HG03575 (cell line): Measurements from ENCODE around the gene ZNF429.
"Not testable (repeated sequence)": the region's sequence is repeated elsewhere in the genome, so short reads cannot be mapped to it uniquely, and the experiment has no call there.

Experiments used
- ATAC-seq: cut with Tn5 transposase; IDR thresholded peaks from one replicate; pipeline ENCODE4 v1.9.1; 2021; ENCODE audit not compliant: unreplicated experiment, insufficient number of reproducible peaks, low FRiP score; ENCODE audit errors: extremely low read depth

ZNF429 gene

DNA sequence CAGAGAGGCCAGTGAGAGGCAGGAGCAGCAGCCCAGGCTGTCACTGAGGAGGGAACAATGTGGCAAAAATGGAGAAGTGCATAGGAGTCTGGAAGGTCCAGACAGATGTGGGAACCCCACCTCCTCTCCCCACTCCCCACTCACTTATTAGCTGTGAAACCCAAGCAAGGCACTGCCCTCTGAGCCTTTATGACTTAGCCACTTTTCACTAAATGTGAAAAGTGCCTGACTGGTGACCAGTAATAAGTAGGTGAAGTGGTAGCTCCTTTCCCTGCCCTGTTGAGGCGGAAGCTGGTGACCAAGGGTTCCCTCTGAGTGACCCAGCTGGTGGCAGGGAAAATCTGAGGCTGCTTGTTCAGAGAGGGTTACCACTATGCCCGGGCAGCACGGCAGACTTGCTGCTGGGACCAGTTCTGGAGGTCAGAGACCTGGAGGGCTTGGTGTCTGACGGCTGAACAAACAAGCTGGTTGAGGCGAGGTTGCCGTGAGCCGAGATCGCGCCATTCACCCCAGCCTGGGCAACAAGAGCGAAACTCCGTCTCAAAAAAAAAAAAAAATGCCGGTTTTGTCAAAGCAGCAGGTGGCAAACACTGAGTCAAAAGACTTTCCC is 80.0 kb downstream of the ZNF429 start:
- ATAC-seq: no peak

DNA sequence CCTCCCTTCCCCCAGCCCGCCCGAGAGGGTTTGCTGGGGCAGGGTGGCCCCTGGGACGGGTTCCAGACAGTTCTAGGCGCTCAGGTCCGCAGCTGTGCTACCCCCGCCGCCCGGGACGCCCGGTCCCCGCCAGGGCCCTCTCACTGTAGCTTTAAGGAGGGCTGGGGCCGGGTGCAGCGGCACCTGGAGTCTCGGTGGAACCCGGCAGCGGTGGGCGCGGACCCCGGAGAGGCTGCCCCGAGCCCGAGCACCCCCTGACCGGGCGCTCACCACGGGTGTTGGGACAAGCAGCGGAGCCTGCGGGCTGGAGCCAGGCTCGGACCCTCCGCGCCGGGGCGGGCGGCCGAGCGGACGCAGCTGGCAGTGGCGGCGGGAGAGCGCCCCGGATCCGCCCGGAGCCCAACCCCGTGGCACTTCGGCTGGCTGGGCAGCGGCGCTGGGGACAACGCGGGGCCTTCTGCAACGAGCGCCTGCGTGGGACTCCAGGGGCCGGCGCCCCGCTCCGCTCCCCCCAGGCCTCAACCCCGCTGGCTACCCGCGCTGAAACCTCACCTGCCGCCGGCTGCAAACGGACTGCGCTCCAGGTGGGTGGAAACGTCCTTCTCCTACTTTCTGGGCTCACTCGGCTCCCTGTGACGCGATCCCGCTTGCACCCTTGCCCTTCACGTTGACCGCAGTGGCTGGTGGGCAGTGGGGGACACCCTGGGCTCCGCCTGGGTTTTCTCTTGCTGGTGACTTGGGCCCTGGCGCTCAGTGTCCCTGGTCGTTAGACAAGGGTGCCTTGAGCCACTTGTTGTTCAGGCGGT is 81.1 kb downstream of the ZNF429 start:
- no peak for ATAC-seq

DNA sequence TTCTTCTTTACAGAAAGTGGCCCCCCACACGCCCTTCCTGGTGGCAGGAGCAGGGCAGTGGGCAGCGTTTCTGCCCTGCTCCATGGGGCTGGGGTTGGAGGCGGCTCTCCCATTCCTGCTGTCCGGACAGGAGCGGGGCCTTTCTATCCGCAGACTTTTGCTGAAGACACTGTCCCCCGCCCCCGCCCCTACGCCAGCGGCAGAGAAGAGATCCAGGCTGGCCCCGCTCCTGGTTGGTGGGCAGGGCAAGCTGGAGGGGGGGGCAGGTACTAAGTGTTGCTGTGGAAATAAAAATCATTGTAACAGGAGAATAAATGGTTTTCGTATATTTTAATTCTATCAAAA is 81.7 kb downstream of the ZNF429 start:
- no peak for ATAC-seq

DNA sequence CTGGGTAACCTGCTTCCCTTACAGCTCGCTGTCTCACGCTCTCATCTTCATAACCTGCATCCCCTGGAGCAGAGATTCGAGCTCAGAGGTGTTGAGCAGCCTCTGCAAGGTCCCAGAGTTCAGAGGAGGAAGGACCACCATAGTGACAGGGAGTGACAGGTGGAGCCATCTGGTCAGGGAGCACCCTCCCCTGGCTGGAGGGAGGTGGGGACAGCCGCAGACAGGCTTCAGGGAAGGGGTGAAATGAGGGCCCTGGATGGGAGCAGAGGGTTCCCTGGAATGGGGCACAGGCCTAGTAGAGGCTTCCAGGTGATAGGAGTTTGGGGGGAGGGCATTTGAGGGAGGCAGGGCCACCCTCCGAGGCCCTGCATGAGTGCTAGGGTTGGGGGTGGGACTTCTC is 82.1 kb downstream of the ZNF429 start:
- no peak for ATAC-seq

DNA sequence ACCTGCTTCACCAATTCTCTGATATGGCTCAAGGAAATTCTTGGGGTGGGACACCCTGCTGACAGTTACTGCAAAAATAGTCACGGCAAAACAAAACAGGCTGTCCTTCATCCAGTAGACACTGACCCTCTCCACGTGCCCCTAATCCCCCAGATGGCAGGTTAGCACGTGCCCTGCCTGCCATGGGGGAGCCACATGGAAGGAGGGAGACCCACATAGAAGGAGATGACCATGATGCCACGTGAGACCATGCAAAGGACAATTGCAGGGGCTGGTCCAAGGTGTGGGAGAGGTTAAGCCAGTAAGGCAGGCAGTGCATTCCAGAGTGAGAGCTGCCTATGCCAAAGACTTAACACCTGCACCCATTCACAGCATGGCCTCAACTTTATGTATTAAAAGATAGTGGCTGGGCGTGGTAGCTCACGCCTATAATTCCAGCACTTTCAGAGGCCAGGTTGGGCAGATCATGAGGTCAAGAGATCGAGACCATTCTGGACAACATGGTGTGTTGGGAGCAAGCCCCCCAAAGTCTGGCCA is 82.7 kb downstream of the ZNF429 start:
- no peak for ATAC-seq

DNA sequence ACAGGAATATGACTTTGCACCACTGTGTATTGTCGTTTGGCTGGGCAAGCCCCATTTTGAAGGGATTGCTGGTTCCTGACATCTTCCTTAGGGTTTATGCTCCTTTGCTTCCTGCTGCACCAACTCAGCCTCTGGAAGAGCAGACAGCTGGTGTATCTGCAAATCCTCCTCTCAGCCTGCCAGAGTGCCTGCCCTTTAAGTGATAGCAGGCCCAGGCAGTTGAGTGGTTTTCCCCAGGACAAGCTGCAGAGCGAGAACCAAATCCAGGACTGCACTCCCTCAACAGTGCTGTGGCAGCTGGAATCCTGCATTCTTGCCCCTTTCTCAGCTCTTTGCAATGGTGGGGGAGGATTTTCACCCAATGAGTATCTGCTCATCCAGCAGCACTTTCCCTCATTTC is 85.5 kb downstream of the ZNF429 start:
- no peak for ATAC-seq

DNA sequence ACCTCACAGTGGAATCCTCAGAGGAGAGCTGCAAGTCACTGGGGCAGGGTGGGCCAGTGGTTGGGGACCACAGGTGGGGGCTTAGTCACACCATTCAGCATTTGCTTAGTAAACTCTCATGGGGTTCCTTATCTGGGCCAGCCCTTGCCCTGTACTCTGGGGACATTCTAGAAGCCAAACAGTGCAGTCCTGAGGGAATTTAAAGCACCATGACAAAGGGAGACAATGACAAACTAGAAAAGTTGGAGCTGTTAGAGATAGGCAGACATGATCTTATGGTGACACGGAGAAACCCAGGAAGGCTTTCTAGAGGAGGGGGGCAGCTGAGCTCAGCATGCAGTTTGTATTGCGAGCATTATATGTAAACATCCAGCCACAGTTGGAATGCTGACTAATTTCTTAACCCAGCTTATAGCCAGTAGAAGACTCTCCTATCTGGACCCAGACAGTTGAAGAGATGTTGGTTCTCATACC is 87.6 kb downstream of the ZNF429 start:
- ATAC-seq: no peak

DNA sequence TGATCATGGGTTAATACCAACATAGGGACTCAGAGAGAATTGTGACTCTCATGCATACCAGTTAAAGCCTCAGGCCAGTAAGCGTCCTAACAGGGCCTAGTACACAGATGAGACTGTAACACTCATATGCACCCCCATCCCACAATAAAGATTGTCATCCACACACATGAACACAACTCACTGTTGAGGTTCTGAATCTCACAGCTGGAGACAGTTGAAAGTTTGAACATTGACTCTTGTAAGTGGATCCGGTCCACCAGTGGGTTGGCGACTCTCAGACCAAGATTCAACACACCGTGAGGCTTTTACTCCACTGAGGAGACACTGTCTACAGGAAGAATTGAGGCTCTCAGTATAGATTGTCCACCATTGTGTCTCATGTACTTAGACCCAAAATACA is 88.1 kb downstream of the ZNF429 start:
- ATAC-seq: no peak

DNA sequence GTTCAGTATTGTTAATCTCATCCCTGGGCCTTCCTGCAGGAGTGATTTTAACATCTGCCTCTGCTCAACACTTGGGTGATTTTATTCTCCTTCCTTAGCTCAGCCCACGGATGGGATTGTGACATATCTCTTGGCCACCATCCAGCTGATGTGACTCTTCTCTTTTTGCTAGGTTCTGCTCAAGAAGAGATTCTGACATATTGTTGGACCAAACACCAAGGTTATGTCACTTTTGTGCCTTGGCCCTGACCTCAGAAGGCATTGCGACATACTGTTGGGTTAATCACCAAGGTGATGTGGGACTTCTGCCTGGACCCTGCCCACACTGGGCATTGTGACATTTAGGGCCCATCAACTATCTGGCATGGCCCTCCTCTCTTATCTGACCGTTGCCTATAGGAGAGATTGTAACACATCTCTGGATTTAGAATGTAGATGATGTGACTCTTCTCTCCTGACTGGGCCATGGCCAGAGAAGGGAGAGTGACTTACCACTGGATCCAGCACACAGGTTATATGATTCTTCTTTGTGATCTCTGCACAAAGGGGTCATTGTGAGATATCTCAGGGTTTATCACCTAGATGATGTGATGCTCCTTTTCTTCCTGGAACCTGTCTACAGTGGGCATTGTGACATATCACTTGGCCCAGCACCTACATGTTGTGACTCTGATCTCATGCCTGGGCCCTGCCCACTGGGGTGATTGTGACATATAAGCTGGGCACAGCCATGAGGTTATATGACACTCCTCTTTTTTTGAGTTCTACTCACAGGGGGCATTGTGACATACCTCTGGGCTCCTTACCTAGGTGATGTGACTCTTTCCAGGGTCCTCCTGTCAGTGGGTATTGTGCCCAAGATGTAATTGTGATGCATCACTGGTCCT is 88.8 kb downstream of the ZNF429 start:
- no peak for ATAC-seq

DNA sequence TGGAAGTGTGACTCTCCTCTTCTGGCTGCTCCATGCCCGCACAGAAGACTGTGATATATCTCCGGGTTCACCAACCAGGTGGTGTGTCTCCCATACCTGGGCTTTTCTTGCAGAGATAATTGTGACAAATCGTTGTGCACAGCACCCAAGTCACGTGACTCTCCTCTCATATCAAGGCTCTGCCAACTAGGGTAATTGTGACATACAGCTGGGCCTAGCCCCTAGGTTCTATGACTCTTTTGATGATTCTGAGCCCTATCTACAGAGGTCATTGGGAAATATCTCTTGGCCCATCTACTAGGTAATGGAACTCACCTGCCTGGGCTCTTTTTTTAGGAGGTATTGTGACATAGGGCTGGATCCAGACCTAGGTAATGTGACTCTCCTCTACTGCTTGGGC is 89.8 kb downstream of the ZNF429 start:
- no peak for ATAC-seq

DNA sequence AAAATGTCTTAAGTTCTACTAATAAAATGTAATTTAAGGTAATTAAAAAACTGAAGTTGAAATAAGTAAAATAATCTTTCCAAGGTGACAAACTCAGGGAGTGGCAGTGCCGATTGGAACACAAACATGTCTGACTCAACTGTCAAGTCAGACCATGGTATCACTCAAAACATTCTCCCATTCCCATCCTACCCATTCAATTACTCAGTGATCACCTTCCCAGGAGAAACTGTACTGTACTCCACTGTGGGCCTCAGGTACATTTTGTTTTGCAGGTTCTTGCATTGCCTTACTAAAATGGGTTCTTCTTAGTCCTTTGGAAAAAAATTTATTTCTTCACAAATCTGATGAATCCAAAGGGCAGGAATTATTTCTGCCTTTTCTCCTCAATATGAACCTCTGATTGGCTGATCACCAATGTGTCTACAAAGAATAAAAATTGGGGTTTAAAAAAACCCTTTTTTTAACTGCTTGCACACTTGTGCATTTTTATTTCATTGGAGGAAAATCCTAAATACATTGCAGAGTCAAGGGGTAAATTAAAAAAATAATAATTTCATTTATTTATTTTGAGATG is 96.8 kb downstream of the ZNF429 start:
- no peak for ATAC-seq

DNA sequence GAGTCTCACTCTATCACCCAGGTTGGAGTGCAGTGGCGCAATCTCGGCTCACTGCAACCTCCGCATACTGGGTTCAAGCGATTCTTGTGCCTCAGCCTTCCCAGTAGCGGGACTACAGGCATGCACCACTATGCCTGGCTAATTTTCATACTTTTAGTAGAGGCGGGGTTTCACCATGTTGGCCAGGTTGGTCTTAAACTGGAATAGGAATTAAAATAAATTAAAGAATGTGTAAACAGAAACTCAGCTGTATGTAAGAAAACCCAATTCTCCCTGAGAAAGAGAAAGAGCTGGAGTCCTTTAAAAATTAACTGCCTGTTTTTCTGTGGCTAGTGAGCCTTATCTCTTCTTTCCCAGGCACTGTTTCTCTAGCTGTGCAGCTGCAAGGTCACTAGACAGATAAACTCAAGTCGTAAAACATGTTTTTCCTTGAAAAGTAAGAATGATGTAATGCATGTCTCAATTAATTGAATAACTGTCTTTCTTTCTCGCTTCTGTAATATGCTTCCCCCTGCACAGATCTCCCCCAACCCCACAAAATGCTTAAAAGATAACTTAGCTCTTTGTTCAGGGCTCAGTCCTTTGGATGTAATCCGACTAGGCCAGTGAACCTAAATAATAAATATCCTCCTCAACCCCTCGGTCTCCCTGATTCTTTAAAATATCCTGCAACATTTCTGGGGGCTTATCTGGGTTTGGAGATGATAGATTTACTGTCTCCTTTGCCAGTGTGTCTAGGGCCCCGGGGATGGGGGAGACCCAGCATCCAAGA is 97.4 kb downstream of the ZNF429 start:
- not testable (repeated sequence) for ATAC-seq

DNA sequence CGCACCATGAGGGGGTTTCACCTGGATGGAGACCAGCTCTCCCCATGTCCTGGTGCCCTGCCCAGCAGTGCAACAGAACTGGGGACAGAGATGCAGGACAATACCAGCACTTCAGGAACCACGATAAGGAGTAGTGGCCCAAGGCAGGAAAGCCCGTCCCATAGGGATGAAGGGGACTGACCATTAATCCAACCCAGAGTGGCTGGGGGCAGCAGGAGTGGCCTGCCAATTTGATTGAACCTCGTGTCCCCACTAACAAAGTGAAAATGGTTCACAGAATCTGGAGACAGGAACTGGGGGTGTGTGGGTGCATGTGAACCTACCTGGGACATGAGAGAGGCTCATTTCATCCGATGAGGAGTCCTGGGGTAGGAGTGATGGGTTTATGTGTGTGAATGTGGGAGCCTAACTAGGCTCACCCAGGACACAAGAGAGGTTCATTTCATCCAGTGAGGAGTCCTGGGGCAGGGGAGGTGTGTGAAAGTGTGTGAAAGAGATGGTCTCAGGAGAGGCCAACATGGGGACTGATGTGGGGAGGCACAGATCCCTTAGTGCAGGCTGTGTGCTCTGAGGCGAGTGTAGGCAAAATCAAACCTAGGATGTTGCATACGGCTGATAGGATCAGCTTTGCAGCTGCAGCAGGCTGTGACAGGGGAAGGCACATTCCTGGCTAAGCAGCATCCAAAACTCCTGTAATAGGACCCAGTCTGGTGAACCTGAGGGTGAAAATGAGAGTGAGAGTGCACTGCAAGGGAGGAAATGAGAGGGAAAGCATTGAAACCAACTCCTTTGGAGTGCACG is 98.2 kb downstream of the ZNF429 start:
- ATAC-seq: no peak

DNA sequence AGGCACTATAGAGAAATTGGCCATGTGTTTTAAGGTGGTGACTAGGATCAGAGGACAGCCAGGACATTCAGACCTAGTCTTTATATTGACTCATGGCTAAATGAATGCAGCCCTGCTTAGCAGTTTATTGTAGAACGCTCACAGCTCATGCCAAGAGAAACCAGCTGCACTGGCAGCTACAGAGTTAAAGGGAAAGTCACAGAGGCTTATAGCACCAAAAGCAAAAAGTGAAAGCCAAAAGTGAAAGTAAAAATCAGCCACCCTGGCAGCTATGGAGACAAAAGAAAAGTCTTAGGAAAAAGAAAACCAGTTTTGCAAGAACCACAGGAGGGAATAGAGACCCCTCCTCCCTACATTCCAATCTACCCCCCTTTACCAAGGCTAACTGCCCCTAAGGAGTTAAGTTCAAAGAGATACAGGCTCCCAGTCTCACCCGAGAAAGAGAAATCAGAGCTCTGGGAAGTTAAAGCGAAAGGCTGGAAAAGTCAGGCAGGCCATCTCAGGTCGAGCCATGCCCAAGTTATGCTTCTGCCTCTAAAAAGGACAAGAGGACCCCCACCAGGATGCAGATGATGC is 99.0 kb downstream of the ZNF429 start:
- ATAC-seq: no peak
